H9 (cell line): ENCODE results near the gene ZBED2. TPM values are rescaled to one million over a fixed set of nuclear protein-coding genes. Genes with fewer than 3 reads are reported as not detected.

ENCODE experiments used
- DNase-seq: peaks from one replicate; pipeline ENCODE4 v3.0.0-alpha.2; 2017
- H2AFZ ChIP-seq: one replicate; pipeline ENCODE4 v1.6.1; 2013; ENCODE audit warnings: mild to moderate bottlenecking, low read length, control low read depth, moderate library complexity
- H2AK5ac ChIP-seq: 2 replicates; pipeline ENCODE4 v1.6.1; 2013; ENCODE audit warnings: low read length, control low read depth, mixed read lengths; ENCODE audit not compliant: insufficient read length
- H2BK120ac ChIP-seq: one replicate; pipeline ENCODE4 v1.6.1; 2013; ENCODE audit warnings: low read depth, mild to moderate bottlenecking, low read length, control low read depth, inconsistent platforms; ENCODE audit not compliant: poor library complexity, severe bottlenecking
- H2BK12ac ChIP-seq: 2 replicates; pipeline ENCODE4 v1.6.1; 2013; ENCODE audit warnings: low read length, control low read depth, mixed read lengths, low read depth; ENCODE audit not compliant: insufficient read length
- H2BK15ac ChIP-seq: 2 replicates; pipeline ENCODE4 v1.6.1; 2013; ENCODE audit warnings: low read depth, low read length, control low read depth
- H2BK20ac ChIP-seq: one replicate; pipeline ENCODE4 v1.6.1; 2013; ENCODE audit warnings: low read depth, mild to moderate bottlenecking, low read length, control low read depth, inconsistent platforms; ENCODE audit not compliant: poor library complexity, severe bottlenecking
- H2BK5ac ChIP-seq: 2 replicates; pipeline ENCODE4 v1.6.1; 2013; ENCODE audit warnings: low read length, control low read depth, mixed read lengths; ENCODE audit not compliant: insufficient read length
- H3K14ac ChIP-seq: 2 replicates; pipeline ENCODE4 v1.6.1; 2013; ENCODE audit warnings: low read length, control low read depth; ENCODE audit not compliant: insufficient read depth
- H3K18ac ChIP-seq: 2 replicates; pipeline ENCODE4 v1.6.1; 2013; ENCODE audit warnings: low read depth, mild to moderate bottlenecking, mixed read lengths, low read length, control low read depth; ENCODE audit not compliant: insufficient read length
- H3K23ac ChIP-seq: 2 replicates; pipeline ENCODE4 v1.6.1; 2013; ENCODE audit warnings: low read length, control low read depth, mixed read lengths, low read depth; ENCODE audit not compliant: insufficient read length
- H3K23me2 ChIP-seq: 2 replicates; pipeline ENCODE4 v1.6.1; 2013; ENCODE audit warnings: low read depth, mild to moderate bottlenecking, mixed read lengths, low read length, control low read depth; ENCODE audit not compliant: insufficient read length, poor library complexity, severe bottlenecking
- H3K27ac ChIP-seq: 2 replicates; pipeline ENCODE4 v1.5.1; 2013; ENCODE audit warnings: low read length, control low read depth, mixed read lengths, low read depth; ENCODE audit not compliant: insufficient read length
- H3K27me3 ChIP-seq: 2 replicates; pipeline ENCODE4 v1.6.1; 2013; ENCODE audit warnings: low read length, control low read depth, inconsistent platforms; ENCODE audit not compliant: insufficient read depth
- H3K4ac ChIP-seq: 2 replicates; pipeline ENCODE4 v1.6.1; 2013; ENCODE audit warnings: low read depth, mild to moderate bottlenecking, control low read depth, inconsistent platforms, low read length, moderate library complexity
- H3K4me1 ChIP-seq: 2 replicates; pipeline ENCODE4 v1.6.1; 2013; ENCODE audit warnings: low read length, control low read depth, inconsistent platforms; ENCODE audit not compliant: insufficient read depth
- H3K4me2 ChIP-seq: 2 replicates; pipeline ENCODE4 v1.6.1; 2013; ENCODE audit warnings: low read length, control low read depth, mixed read lengths; ENCODE audit not compliant: insufficient read length, insufficient read depth
- H3K56ac ChIP-seq: 2 replicates; pipeline ENCODE4 v1.6.1; 2013; ENCODE audit warnings: low read depth, mild to moderate bottlenecking, mixed read lengths, low read length, control low read depth; ENCODE audit not compliant: insufficient read length
- H3K79me1 ChIP-seq: 2 replicates; pipeline ENCODE4 v1.6.1; 2013; ENCODE audit warnings: low read depth, mild to moderate bottlenecking, moderate library complexity, low read length, control low read depth, inconsistent platforms; ENCODE audit not compliant: insufficient read depth, poor library complexity, severe bottlenecking
- H3K79me2 ChIP-seq: 2 replicates; pipeline ENCODE4 v1.6.1; 2013; ENCODE audit warnings: low read length, control low read depth, inconsistent platforms; ENCODE audit not compliant: insufficient read depth
- H3K9ac ChIP-seq: 2 replicates; pipeline ENCODE4 v1.6.1; 2013; ENCODE audit warnings: low read length, control low read depth, mixed read lengths; ENCODE audit not compliant: insufficient read length; ENCODE audit errors: extremely low read depth
- H3K9me3 ChIP-seq: one replicate; pipeline ENCODE4 v1.6.1; 2013; ENCODE audit warnings: low read depth, low read length, inconsistent platforms; ENCODE audit not compliant: control insufficient read depth
- H3T11ph ChIP-seq: one replicate; pipeline ENCODE4 v1.6.1; 2013; ENCODE audit warnings: mild to moderate bottlenecking, low read length, control low read depth, inconsistent platforms
- H4K20me1 ChIP-seq: one replicate; pipeline ENCODE4 v1.6.1; 2013; ENCODE audit not compliant: control insufficient read depth, insufficient read length, insufficient read depth
- H4K5ac ChIP-seq: 2 replicates; pipeline ENCODE4 v1.6.1; 2013; ENCODE audit warnings: low read depth, mild to moderate bottlenecking, mixed read lengths, low read length, control low read depth; ENCODE audit not compliant: insufficient read length
- H4K8ac ChIP-seq: replicated peaks from 2 replicates; pipeline ENCODE4 v1.6.1; 2013; ENCODE audit warnings: low read length, control low read depth, mixed read lengths, low read depth; ENCODE audit not compliant: insufficient read length
- H4K91ac ChIP-seq: 2 replicates; pipeline ENCODE4 v1.6.1; 2013; ENCODE audit warnings: low read depth, mild to moderate bottlenecking, moderate library complexity, mixed read lengths, low read length, control low read depth; ENCODE audit not compliant: insufficient read length
- H3K27ac Mint-ChIP-seq, 3 experiments: 2 replicates in 2 of 3; 3 replicates in 1 of 3; pipeline ENCODE4 v1.8.0; 2020 to 2021; ENCODE audit warnings: mixed read lengths in 3 of 3, mild to moderate bottlenecking in 1 of 3, moderate library complexity in 1 of 3
- H3K27me3 Mint-ChIP-seq: 2 replicates; pipeline ENCODE4 v1.8.0; 2021; ENCODE audit warnings: low read depth, mild to moderate bottlenecking, moderate library complexity, mixed read lengths
- H3K36me3 Mint-ChIP-seq, 3 experiments: 2 replicates in 2 of 3; 3 replicates in 1 of 3; pipeline ENCODE4 v1.8.0; 2020 to 2021; ENCODE audit warnings: low read depth in 3 of 3, mixed read lengths in 3 of 3; ENCODE audit not compliant: insufficient read depth in 1 of 3
- H3K4me1 Mint-ChIP-seq, 2 experiments: 2 replicates each; pipeline ENCODE4 v1.8.0; 2020; ENCODE audit warnings: mixed read lengths in 2 of 2
- H3K4me3 Mint-ChIP-seq, 2 experiments: 2 replicates in 1 of 2; 3 replicates in 1 of 2; pipeline ENCODE4 v1.8.0; 2020 to 2021; ENCODE audit warnings: mild to moderate bottlenecking in 2 of 2, mixed read lengths in 2 of 2, moderate library complexity in 1 of 2
- H3K9me3 Mint-ChIP-seq, 2 experiments: 2 replicates in 1 of 2; 3 replicates in 1 of 2; pipeline ENCODE4 v1.8.0; 2020; ENCODE audit warnings: mild to moderate bottlenecking in 2 of 2, mixed read lengths in 2 of 2, moderate library complexity in 1 of 2
- WGBS: extraction: QIAGEN DNeasy Blood & Tissue Kit; methylation state at CpG from one replicate; pipeline ENCODE4 v1.1.7; 2013; ENCODE audit warnings: missing lambda C conversion rate, low lambda C conversion rate, mixed read lengths; ENCODE audit not compliant: insufficient read length; ENCODE audit errors: extremely low coverage; 5-methylcytosine and 5-hydroxymethylcytosine counted together
- total RNA-seq: library from RNA; stranded (reverse); gene quantifications from 2 replicates; pipeline ENCODE4 v1.2.1, GENCODE V29; 2021
- TF ChIP-seq, protein P1 (sequence below): fragments of 200-600 bp; sonication (generic); conservative IDR thresholded peaks from 3 replicates; pipeline ENCODE4 v1.8.0; 2021; ENCODE audit warnings: antibody characterized with exemption, mild to moderate bottlenecking

Gene ZBED2
- total RNA-seq, 1 experiment from 2014 or later, result not detected

DNA sequence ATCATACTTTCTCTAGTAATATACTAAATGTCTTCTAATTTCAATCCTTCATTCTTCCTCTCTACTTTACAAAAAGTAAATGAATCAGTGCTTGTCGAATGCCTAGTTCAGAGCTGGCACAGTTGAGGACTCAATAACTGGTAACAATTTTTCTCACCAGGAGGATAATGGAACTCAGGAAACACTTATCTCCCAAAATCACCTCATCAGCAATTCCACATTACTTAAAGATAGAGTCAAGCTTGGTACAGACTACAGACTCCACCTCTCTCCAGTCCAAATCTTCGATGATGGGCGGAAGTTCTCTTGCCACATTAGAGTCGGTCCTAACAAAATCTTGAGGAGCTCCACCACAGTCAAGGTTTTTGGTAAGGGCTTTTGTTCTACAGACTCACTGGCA, 16.3 kb downstream of the ZBED2 start:
- Histone ChIP-seq H3K79me2 (no peaks in the 10 kb centered on the region), H3K23ac (no peak overlapping the region), H3K23me2 (no peaks in the 10 kb centered on the region), H3K4me2 (no peak overlapping the region), H2BK5ac (no peak overlapping the region), H4K20me1 (no peaks in the 10 kb centered on the region), H4K91ac (no peak overlapping the region), H3K4me1 (no peaks in the 10 kb centered on the region), H2AK5ac (no peak overlapping the region), H3K9me3 (no peaks in the 10 kb centered on the region), H3K27me3 (no peaks in the 10 kb centered on the region), H3T11ph (no peak overlapping the region), H3K9ac (no peak overlapping the region), H2BK12ac (no peak overlapping the region), H4K8ac (no peak overlapping the region), H2BK15ac (no peak overlapping the region), H3K14ac (no peak overlapping the region), H3K4ac (no peak overlapping the region), H2BK20ac (no peak overlapping the region), H3K18ac (no peak overlapping the region), H3K27ac (no peak overlapping the region), H2BK120ac (no peak overlapping the region), H4K5ac (no peak overlapping the region), H2AFZ (no peak overlapping the region), H3K56ac (no peak overlapping the region), H3K79me1 (no peaks in the 10 kb centered on the region)
- no CpG with 5 or more reads among the region's 4 CpGs for WGBS
- peaks cover 0 to 6% (median 3%) of the 10 kb centered on the region in 3 experiments; a peak in 5 of 7 replicates for H3K36me3 Mint-ChIP-seq
- TF ChIP-seq, protein P1, sequence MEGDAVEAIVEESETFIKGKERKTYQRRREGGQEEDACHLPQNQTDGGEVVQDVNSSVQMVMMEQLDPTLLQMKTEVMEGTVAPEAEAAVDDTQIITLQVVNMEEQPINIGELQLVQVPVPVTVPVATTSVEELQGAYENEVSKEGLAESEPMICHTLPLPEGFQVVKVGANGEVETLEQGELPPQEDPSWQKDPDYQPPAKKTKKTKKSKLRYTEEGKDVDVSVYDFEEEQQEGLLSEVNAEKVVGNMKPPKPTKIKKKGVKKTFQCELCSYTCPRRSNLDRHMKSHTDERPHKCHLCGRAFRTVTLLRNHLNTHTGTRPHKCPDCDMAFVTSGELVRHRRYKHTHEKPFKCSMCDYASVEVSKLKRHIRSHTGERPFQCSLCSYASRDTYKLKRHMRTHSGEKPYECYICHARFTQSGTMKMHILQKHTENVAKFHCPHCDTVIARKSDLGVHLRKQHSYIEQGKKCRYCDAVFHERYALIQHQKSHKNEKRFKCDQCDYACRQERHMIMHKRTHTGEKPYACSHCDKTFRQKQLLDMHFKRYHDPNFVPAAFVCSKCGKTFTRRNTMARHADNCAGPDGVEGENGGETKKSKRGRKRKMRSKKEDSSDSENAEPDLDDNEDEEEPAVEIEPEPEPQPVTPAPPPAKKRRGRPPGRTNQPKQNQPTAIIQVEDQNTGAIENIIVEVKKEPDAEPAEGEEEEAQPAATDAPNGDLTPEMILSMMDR, result no peak
- no peak for DNase-seq
- no peaks in the 10 kb centered on the region for H3K27me3 Mint-ChIP-seq
- H3K4me1 Mint-ChIP-seq, result 0 out of 4 replicates have a peak, but pooled peaks cover 0 to 3% of the 10 kb centered on the region in 2 experiments
- no peak overlapping the region for H3K27ac Mint-ChIP-seq
- H3K4me3 Mint-ChIP-seq, result no peak overlapping the region
- H3K9me3 Mint-ChIP-seq, result peaks cover 1 to 7% of the 10 kb centered on the region in 2 experiments
